Measurements from ENCODE around the gene ATP6V0C. TPM values are rescaled to one million over a fixed set of nuclear protein-coding genes. Genes with fewer than 3 reads are reported as not detected.

ATP6V0C gene
- total RNA-seq, 4 donors from 2014 or later: 63.1 to 218 (median 126) TPM

DNA sequence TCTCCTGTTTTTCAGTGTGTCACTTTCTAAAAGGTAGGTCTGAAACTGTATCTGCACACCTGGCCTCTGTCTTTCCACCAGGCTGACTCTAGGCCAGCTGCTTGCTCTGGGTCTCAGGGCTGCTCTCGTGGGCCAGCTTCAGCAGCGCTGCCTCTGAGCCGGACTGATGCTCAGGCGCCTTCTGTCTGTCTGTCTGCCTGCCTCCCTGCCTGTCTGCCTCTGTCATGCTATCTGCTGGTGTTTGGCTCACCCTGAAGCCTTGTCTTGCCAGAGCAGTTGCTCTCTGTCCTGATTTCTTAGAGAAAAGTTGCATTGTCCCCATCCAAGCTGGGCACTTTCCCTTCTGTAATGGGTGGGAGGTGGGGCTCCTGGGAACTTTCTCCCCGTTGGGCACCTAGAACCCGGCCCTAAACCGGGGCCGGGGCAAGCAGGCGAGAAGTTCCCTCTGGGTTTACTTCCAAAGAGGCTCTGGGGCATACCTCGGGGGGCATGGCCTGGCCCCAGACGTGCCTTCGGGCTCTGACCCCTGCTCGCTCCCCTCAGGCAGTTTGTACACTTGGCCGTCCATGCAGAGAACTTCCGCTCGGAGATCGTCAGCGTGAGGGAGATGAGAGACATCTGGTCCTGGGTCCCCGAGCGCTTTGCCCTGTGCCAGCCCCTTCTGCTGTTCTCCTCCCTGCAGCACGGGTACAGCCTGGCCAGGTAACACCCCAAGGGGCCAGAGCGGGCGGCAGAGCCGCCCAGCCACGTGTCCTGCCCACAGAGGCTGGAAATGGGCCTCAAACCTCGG, 15.9 kb upstream of the ATP6V0C start:
- 56 to 62% methylated on average over 17 to 24 of the region's 26 CpGs for WGBS, 2 donors
- H3K4me3 ChIP-seq (ENCODE audit: low read depth, poor library complexity, severe bottlenecking): no peak overlapping the region
- DNase-seq (ENCODE audit: low spot score in 2 of 2): no peak
- TF ChIP-seq, protein P1, sequence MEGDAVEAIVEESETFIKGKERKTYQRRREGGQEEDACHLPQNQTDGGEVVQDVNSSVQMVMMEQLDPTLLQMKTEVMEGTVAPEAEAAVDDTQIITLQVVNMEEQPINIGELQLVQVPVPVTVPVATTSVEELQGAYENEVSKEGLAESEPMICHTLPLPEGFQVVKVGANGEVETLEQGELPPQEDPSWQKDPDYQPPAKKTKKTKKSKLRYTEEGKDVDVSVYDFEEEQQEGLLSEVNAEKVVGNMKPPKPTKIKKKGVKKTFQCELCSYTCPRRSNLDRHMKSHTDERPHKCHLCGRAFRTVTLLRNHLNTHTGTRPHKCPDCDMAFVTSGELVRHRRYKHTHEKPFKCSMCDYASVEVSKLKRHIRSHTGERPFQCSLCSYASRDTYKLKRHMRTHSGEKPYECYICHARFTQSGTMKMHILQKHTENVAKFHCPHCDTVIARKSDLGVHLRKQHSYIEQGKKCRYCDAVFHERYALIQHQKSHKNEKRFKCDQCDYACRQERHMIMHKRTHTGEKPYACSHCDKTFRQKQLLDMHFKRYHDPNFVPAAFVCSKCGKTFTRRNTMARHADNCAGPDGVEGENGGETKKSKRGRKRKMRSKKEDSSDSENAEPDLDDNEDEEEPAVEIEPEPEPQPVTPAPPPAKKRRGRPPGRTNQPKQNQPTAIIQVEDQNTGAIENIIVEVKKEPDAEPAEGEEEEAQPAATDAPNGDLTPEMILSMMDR (IDR thresholded peaks at IDR 0.05): no peak
- no peak for TF ChIP-seq POLR2A (IDR thresholded peaks at IDR 0.05)
- intact Hi-C loops (cut with DNase I; ENCODE audit: low total_unique reads): no loop called here

DNA sequence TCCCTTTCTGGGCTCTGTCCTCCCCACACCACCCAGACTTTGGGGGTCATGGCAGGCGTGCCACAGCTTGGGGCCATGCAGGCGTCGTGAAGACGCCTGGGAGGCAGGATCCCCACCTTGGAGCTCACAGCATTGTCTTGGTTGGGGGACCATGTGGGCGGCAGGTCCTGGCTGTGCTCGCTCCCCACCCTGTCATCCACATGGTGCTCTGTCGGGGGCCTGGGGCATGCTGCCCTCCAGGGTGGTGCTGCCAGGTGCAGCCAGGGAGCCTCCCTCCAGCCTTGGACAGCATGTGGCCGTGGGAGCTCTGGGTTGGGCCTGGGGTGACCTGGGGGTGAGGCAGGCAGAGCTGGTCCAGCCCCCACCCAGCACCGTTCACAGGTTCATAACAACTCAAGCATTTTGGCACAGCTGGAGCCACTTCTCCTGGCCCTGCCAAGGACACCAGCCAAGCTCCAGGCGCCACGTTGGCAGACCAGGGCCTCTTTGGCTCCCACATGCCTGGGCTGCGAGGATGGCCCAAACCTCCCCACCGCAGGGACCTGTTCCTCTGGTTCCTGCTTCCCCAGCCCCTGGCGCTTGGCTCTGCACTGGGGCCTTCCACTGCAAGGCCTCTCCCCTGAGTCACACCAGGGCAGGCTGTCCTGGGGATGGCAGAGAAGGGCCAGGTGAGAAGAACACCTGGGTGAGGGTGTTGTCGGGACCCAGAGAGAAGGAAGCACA, 15.1 kb upstream of the ATP6V0C start:
- intact Hi-C loops (cut with DNase I; ENCODE audit: low total_unique reads): no loop called here
- 46 to 59% methylated on average over 12 to 14 of the region's 15 CpGs for WGBS, 2 donors
- TF ChIP-seq, protein P1 (IDR thresholded peaks at IDR 0.05): no peak
- TF ChIP-seq POLR2A (IDR thresholded peaks at IDR 0.05): no peak
- H3K4me3 ChIP-seq (ENCODE audit: low read depth, poor library complexity, severe bottlenecking): no peak overlapping the region
- peak in 1 of 2 donors; percentile 90 for DNase-seq (ENCODE audit: low spot score in 2 of 2)

DNA sequence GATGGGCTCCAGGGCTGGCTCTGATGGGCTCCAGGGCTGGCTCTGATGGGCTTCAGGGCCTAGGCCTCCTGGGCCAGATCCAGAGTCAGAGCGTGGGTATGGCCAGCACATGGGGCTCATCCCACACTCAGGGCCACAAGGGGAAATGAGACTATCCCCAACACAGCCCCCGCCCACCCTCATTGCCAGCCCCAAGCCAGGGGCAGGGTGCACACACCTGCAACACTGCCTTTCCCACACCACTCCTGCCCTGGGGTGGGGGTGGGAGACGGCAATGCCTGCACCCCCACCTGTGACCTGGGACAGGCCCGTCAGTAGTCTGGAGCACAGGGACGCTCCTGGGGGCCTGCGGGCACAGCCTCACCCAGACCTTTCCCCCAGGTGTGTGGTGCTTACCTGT, 14.3 kb upstream of the ATP6V0C start:
- intact Hi-C loops (cut with DNase I; ENCODE audit: low total_unique reads): no loop called here
- no peak for DNase-seq (ENCODE audit: low spot score in 2 of 2)
- H3K4me3 ChIP-seq (ENCODE audit: low read depth, poor library complexity, severe bottlenecking): no peak overlapping the region
- WGBS, 2 donors: 50 to 52% methylated on average over 1 to 6 of the region's 6 CpGs
- no peak for TF ChIP-seq POLR2A (IDR thresholded peaks at IDR 0.05)
- TF ChIP-seq, protein P1 (IDR thresholded peaks at IDR 0.05): no peak

DNA sequence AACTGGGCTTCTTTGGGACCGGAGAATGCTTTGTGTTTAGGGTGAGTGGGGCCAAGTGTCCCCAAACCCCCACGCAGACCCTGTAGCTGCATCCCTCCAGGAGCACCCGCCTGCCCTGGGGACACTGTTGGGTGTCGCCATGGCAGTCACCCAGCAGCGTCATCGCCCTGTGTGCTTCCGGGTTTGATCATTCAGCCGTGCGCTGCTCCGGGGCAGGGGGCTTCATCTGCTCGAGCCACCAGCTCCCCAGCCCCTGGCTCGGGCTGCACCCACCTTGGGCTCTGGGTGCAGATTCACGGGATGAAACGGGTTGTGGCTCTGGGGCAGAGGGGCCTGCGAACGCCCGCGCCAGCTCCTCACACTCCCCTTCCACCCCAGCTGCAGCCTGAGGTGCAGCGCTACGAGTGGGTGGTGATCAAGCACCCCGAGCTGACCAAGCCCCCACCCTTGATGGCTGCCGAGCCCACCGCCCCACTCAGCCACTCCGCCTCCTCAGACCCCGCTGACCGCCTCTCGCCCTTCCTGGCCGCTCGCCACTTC, 13.8 kb upstream of the ATP6V0C start:
- no peak for DNase-seq (ENCODE audit: low spot score in 2 of 2)
- intact Hi-C loops (cut with DNase I; ENCODE audit: low total_unique reads): loop anchor here (1.0 to 10.0 kb wide), 2 partner anchors 159 to 265 kb away; partner anchors contain the start of gene DNASE1L2
- TF ChIP-seq, protein P1 (IDR thresholded peaks at IDR 0.05): no peak
- no peak for TF ChIP-seq POLR2A (IDR thresholded peaks at IDR 0.05)
- no peak overlapping the region for H3K4me3 ChIP-seq (ENCODE audit: low read depth, poor library complexity, severe bottlenecking)
- whole genome bisulfite sequencing, 2 donors: 56 to 72% methylated on average over 27 to 29 of the region's 29 CpGs

DNA sequence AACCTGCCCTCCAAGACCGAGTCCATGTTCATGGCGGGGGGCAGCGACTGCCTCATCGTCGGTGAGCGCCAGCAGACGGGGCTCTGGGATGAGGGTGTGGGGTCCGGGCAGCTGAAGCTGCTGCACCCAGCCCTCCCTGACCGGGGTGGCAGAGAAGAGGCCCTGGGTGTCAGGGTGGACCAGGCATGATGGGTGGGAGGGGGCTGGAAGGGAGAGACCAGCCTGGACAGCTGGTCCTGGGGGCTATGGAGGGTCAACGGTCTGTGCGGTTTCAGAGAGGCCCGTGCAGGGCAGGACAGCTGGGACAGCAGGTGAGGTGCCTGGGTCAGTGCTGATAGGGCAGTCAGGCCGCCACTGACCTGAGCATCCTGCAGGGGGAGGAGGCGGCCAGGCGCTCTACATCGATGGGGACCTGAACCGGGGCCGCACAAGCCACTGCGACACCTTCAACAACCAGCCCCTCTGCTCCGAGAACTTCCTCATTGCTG, 13.3 kb upstream of the ATP6V0C start:
- intact Hi-C loops (cut with DNase I; ENCODE audit: low total_unique reads): loop anchor here (1.0 to 10.0 kb wide), 2 partner anchors 159 to 266 kb away; partner anchors contain the start of gene DNASE1L2
- no peak for DNase-seq (ENCODE audit: low spot score in 2 of 2)
- no peak overlapping the region for H3K4me3 ChIP-seq (ENCODE audit: low read depth, poor library complexity, severe bottlenecking)
- 83 to 84% methylated on average over 16 to 20 of the region's 20 CpGs for WGBS, 2 donors
- TF ChIP-seq POLR2A (IDR thresholded peaks at IDR 0.05): no peak
- TF ChIP-seq, protein P1 (IDR thresholded peaks at IDR 0.05): no peak
